CD8-positive, alpha-beta memory T cell (primary cell): Measurements from ENCODE around the gene EOLA1. TPM values are rescaled to one million over a fixed set of nuclear protein-coding genes. Genes with fewer than 3 reads are reported as not detected.

Experiments used
- CTCF ChIA-PET: fragments of 350-600 bp; sonication (Branson Sonifier 250); formaldehyde crosslinking; loops from one replicate; lab custom pipeline; 2021; ENCODE audit warnings: antibody characterized with exemption; lab: Charles Lee
- POLR2A ChIA-PET: fragments of 350-600 bp; sonication (Branson Sonifier 250); formaldehyde crosslinking; loops from one replicate; lab custom pipeline; 2021; ENCODE audit warnings: antibody characterized with exemption; lab: Charles Lee
- DNase-seq, 5 donors: peaks; one replicate each; pipeline versions ENCODE4 v3.0.0 to v3.0.0-alpha.2; 2020 to 2022; ENCODE audit warnings: mixed read lengths in 1 of 5
- H3K27ac ChIP-seq: one replicate; pipeline ENCODE4 v1.7.0; 2013; ENCODE audit warnings: low read depth, mild to moderate bottlenecking, low read length, moderate library complexity
- H3K27me3 ChIP-seq: 2 replicates; pipeline ENCODE4 v1.7.0; 2013; ENCODE audit warnings: low read length, mild to moderate bottlenecking; ENCODE audit not compliant: insufficient read depth, poor library complexity, severe bottlenecking
- H3K36me3 ChIP-seq: 2 replicates; pipeline ENCODE4 v1.7.0; 2013; ENCODE audit warnings: mild to moderate bottlenecking, low read length, moderate library complexity; ENCODE audit not compliant: insufficient read depth
- H3K4me1 ChIP-seq: 2 replicates; pipeline ENCODE4 v1.7.0; 2013; ENCODE audit warnings: mild to moderate bottlenecking, low read length, moderate library complexity; ENCODE audit not compliant: insufficient read depth
- H3K4me3 ChIP-seq: 2 replicates; pipeline ENCODE4 v1.7.0; 2013; ENCODE audit warnings: mild to moderate bottlenecking, low read length
- H3K9me3 ChIP-seq: 2 replicates; pipeline ENCODE4 v1.7.0; 2013; ENCODE audit warnings: mild to moderate bottlenecking, low read length
- H3K27ac Mint-ChIP-seq, 8 donors: one replicate each; pipeline ENCODE4 v1.8.0; 2020 to 2021; ENCODE audit warnings: mixed read lengths in 8 of 8, mild to moderate bottlenecking in 6 of 8, inconsistent platforms in 3 of 8, moderate library complexity in 3 of 8
- H3K27me3 Mint-ChIP-seq, 2 donors: one replicate each; pipeline ENCODE4 v1.8.0; 2020 to 2021; ENCODE audit warnings: mixed read lengths in 2 of 2, mild to moderate bottlenecking in 1 of 2, moderate library complexity in 1 of 2
- H3K36me3 Mint-ChIP-seq, 3 donors: one replicate each; pipeline ENCODE4 v1.8.0; 2020 to 2021; ENCODE audit warnings: mixed read lengths in 3 of 3, inconsistent platforms in 1 of 3, mild to moderate bottlenecking in 1 of 3
- H3K4me1 Mint-ChIP-seq, 3 donors: one replicate each; pipeline ENCODE4 v1.8.0; 2020 to 2021; ENCODE audit warnings: mixed read lengths in 3 of 3, inconsistent platforms in 1 of 3, mild to moderate bottlenecking in 1 of 3
- H3K4me3 Mint-ChIP-seq, 7 donors: one replicate each; pipeline ENCODE4 v1.8.0; 2020 to 2021; ENCODE audit warnings: mixed read lengths in 7 of 7, mild to moderate bottlenecking in 6 of 7, moderate library complexity in 4 of 7, inconsistent platforms in 2 of 7
- H3K9me3 Mint-ChIP-seq, 5 donors: one replicate each; pipeline ENCODE4 v1.8.0; 2020 to 2022; ENCODE audit warnings: mixed read lengths in 5 of 5, mild to moderate bottlenecking in 3 of 5, moderate library complexity in 2 of 5, inconsistent platforms in 1 of 5
- polyA plus RNA-seq: library from polyadenylated mRNA; unstranded; fragments of 300-500 nt; fragmentation: Illumina TruSeq; gene quantifications from one replicate; pipeline ENCODE4 v1.2.3, GENCODE V29; 2021
- total RNA-seq, 2 experiments: library from RNA; stranded (reverse); gene quantifications; one replicate each; pipeline ENCODE4 v1.2.3, GENCODE V29; 2021

The EOLA1 gene
- total and polyA plus RNA-seq, 3 experiments from 2014 or later, result 19.9 to 35.3 (median 33.4) TPM

DNA sequence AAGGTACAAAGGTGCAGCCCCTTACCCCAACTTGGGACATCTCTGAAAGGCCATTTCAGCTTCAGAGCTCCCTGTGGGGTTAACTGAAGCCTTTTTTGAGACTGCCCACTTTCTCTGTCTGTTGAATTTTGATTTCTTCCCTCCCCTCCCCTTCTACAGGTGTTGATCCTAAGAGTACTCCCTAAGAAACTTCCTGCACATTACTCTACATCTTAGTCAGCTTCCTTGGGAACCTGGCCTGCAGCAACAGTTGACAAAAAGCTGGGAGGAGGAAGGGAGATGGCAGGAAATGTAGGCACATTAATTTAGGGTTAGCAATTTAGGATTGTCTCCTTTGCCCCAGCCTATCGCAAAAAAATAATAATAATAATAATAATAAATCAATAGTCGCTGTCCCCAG is 34.5 kb upstream of the EOLA1 start:
- H3K4me3 ChIP-seq, result no peak overlapping the region
- no peak overlapping the region for H3K4me3 Mint-ChIP-seq

DNA sequence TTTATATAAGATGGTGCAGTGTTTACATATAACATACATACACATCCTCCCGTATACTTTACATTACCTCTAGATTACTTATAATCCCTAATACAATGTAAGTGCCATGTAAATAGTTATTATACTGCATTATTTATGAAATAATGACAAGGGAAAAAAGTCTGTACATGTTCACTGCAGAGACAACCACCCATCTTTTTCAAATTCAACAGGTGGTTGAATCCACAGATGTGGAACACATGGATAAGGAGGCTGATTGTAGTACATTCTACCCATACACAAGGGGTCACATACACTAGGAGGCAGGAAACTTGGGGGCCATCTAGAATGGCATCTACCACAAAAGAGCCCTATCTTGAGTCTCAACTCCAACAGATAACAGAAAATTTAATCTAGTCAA is 32.3 kb upstream of the EOLA1 start:
- Mint-ChIP-seq H3K4me3 (no peak overlapping the region), H3K27ac (no peak overlapping the region), H3K4me1 (peaks cover 14 to 19% (median 18%) of the 10 kb centered on the region in 3 donors), H3K36me3 (peaks cover 0 to 5% (median 0%) of the 10 kb centered on the region in 3 donors), H3K9me3 (peaks cover 0 to 2% (median 0%) of the 10 kb centered on the region in 5 donors), H3K27me3 (peaks cover 0 to 10% of the 10 kb centered on the region in 2 donors)
- CTCF ChIA-PET, result no interaction called here
- H3K4me1 ChIP-seq, result peaks cover 31% of the 10 kb centered on the region
- H3K36me3 ChIP-seq, result no peaks in the 10 kb centered on the region
- DNase-seq, result no peak
- POLR2A ChIA-PET, result no interaction called here
- no peaks in the 10 kb centered on the region for H3K27me3 ChIP-seq
- H3K9me3 ChIP-seq, result no peaks in the 10 kb centered on the region
- H3K27ac ChIP-seq, result no peak overlapping the region
- H3K4me3 ChIP-seq, result no peak overlapping the region

More for the DNA sequence above, 34.5 kb upstream of the EOLA1 start:
- ChIA-PET POLR2A (interaction anchor here (2.6 kb wide), 1 partner anchor 16 kb away, joined by 12 read pairs; no protein-coding TSS in a partner anchor), CTCF (interaction anchor here (1.7 to 3.6 kb wide), 2 partner anchors 16 to 34 kb away, joined by 5 to 25 read pairs; partner anchors contain the start of gene EOLA1)
- Mint-ChIP-seq H3K9me3 (peaks cover 0 to 2% (median 0%) of the 10 kb centered on the region in 5 donors), H3K36me3 (peaks cover 0 to 21% (median 0%) of the 10 kb centered on the region in 3 donors), H3K27me3 (peaks cover 0 to 13% of the 10 kb centered on the region in 2 donors), H3K27ac (peak overlapping the region in 6 of 8 donors; percentile 75 to 100 (median 98)), H3K4me1 (peaks cover 18 to 24% (median 24%) of the 10 kb centered on the region in 3 donors)
- Histone ChIP-seq H3K27me3 (no peaks in the 10 kb centered on the region), H3K27ac (no peak overlapping the region), H3K4me1 (peaks cover 32% of the 10 kb centered on the region), H3K36me3 (peaks cover 8% of the 10 kb centered on the region), H3K9me3 (no peaks in the 10 kb centered on the region)
- no peak for DNase-seq

DNA sequence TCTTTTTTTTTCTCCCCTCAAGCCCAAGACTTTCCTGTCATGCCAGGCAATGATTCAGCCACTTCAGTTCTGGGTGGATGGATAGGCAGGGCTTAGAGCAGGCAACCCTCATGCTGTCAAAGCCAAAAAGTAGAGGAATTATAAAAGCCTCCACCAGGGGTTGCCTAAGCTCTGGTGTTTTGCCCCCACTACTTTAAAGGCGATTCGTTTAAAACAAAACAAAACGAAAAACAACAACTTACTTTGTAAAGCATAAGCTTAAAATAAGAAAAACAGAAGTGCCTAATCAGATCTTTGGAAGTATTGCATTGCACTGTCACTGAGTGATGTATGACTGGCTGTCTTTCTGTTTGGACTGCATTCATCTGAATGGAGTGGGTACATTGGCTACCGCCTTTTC is 30.4 kb upstream of the EOLA1 start:
- H3K36me3 Mint-ChIP-seq, result no peaks in the 10 kb centered on the region
- H3K4me1 Mint-ChIP-seq, result peaks cover 28 to 38% (median 35%) of the 10 kb centered on the region in 3 donors
- Histone ChIP-seq H3K36me3 (no peaks in the 10 kb centered on the region), H3K9me3 (no peaks in the 10 kb centered on the region), H3K4me3 (no peak overlapping the region), H3K27ac (no peak overlapping the region), H3K4me1 (peaks cover 40% of the 10 kb centered on the region), H3K27me3 (no peaks in the 10 kb centered on the region)
- ChIA-PET POLR2A (no interaction called here), CTCF (interaction anchor here (1.4 to 1.6 kb wide), 2 partner anchors 17 to 29 kb away, joined by 4 to 6 read pairs; no protein-coding TSS in a partner anchor)
- H3K9me3 Mint-ChIP-seq, result no peaks in the 10 kb centered on the region
- H3K27me3 Mint-ChIP-seq, result peaks cover 0 to 8% of the 10 kb centered on the region in 2 donors
- DNase-seq, result no peak
- no peak overlapping the region for H3K4me3 Mint-ChIP-seq
- peak overlapping the region in 1 of 8 donors; percentile 63 for H3K27ac Mint-ChIP-seq

DNA sequence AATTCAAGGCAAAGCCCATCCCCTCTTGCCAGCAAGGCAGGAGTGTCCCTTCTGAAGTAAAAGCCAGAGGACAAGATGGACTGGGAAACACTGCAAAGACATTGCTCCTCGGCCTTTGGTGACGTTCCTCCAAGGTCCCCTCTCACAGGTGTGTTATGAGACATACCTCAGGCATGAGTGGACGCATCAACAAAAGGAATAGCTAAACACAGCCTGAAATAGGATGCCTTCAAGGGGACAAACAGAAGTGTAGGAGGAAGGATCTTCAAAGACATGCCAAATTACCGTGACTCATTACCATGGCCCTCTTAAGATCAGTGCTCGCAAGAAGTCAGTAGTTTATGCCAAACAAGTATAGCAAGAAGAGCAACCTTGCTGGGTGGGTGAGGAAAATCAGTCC is 29.7 kb upstream of the EOLA1 start:
- Mint-ChIP-seq H3K4me1 (peaks cover 28 to 38% (median 37%) of the 10 kb centered on the region in 3 donors), H3K9me3 (no peaks in the 10 kb centered on the region), H3K4me3 (no peak overlapping the region), H3K27ac (peak overlapping the region in 1 of 8 donors; percentile 70), H3K36me3 (no peaks in the 10 kb centered on the region), H3K27me3 (peaks cover 0 to 6% of the 10 kb centered on the region in 2 donors)
- DNase-seq, result no peak
- Histone ChIP-seq H3K27me3 (no peaks in the 10 kb centered on the region), H3K4me1 (peaks cover 33% of the 10 kb centered on the region), H3K4me3 (no peak overlapping the region), H3K9me3 (no peaks in the 10 kb centered on the region), H3K27ac (no peak overlapping the region), H3K36me3 (no peaks in the 10 kb centered on the region)
- CTCF ChIA-PET, result interaction anchor here (1.4 to 1.6 kb wide), 2 partner anchors 16 to 29 kb away, joined by 4 to 6 read pairs; no protein-coding TSS in a partner anchor
- POLR2A ChIA-PET, result no interaction called here

DNA sequence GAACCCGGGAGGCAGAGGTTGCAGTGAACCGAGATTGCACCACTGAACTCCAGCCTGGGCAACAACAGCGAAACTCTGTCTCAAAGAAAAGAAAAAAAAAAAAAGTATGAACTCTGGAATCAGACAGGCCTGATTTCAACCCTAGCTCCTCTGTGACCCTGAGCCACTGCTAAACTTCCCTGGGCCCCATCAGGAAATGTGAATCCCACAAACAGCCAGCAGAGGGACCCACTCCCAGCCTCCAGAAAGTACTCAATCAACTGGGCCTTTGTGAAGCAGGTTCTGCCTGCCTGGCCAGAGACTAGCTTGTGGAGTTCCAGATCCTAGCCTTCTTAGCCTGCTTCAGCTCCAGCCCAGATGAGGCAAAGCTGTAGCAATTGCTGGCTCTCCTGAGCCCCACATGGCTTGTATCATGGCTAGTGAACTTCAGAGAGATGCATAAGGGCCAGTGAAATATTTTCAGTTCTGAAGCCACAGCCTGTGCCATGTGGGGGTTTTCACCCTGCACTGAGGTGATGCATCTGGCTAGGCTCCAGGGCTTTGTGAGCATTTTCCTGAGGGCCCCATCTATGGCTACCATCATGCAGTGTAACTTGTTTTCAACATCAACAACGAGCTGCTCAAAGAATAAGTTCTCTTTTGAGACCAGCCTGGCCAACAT is 28.5 kb upstream of the EOLA1 start:
- H3K27ac ChIP-seq, result no peak overlapping the region
- Mint-ChIP-seq H3K4me1 (peaks cover 29 to 45% (median 38%) of the 10 kb centered on the region in 3 donors), H3K36me3 (no peaks in the 10 kb centered on the region), H3K4me3 (peak overlapping the region in 4 of 7 donors; percentile 41 to 57 (median 48)), H3K27ac (peak overlapping the region; percentile 87 to 96 (median 94)), H3K27me3 (peaks cover 0 to 6% of the 10 kb centered on the region in 2 donors), H3K9me3 (no peaks in the 10 kb centered on the region)
- H3K36me3 ChIP-seq, result no peaks in the 10 kb centered on the region
- ChIA-PET CTCF (interaction anchor here (0.7 to 3.6 kb wide), 5 partner anchors 9 to 28 kb away, joined by 4 to 34 read pairs (median 18); partner anchors contain the start of gene EOLA1), POLR2A (interaction anchor here (0.6 to 1.6 kb wide), 6 partner anchors 10 to 28 kb away, joined by 3 to 7 read pairs (median 4); partner anchors contain the start of gene EOLA1)
- no peaks in the 10 kb centered on the region for H3K27me3 ChIP-seq
- no peak overlapping the region for H3K4me3 ChIP-seq
- peak; percentile 42 to 71 (median 54) for DNase-seq
- H3K4me1 ChIP-seq, result peaks cover 33% of the 10 kb centered on the region
- H3K9me3 ChIP-seq, result no peaks in the 10 kb centered on the region

DNA sequence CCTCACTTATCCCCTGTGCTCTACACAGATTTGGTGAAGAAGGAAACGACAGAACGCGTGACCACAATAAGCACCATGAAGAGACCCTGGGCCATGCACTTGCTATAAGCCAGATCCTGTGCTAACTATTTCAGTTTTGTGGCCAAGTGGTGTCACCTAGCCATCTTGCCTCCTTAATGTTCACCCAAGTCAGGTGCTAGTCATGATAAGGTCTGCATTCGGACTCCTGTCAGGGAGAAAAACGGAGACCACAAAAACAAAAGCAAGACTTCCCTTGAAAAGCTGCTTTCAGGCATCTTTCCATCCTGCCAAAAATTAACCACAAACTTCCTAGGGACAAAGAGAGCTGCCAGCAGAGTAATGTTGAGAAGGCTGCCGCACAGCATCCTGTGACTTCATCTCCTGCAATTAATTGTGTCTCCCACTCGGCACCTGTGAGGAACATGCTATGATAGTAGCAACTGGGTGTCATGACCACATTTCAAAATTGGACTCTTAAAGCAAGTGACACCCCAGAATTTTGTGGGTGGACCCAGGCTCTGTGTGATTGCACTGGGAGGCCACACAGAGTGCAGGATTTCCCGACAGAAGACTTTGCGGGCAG is 26.9 kb upstream of the EOLA1 start:
- ChIA-PET POLR2A (interaction anchor here (1.0 to 1.5 kb wide), 2 partner anchors 9 to 12 kb away, joined by 3 to 5 read pairs; partner anchors contain the start of gene IDS), CTCF (interaction anchor here (1.4 to 3.6 kb wide), 3 partner anchors 9 to 26 kb away, joined by 3 to 34 read pairs (median 24); partner anchors contain the start of genes EOLA1 and IDS)
- peaks cover 0 to 5% of the 10 kb centered on the region in 2 donors for H3K27me3 Mint-ChIP-seq
- Histone ChIP-seq H3K27ac (peak overlapping the region; percentile 31), H3K36me3 (no peaks in the 10 kb centered on the region), H3K9me3 (no peaks in the 10 kb centered on the region), H3K4me1 (peaks cover 33% of the 10 kb centered on the region), H3K27me3 (no peaks in the 10 kb centered on the region), H3K4me3 (no peak overlapping the region)
- no peaks in the 10 kb centered on the region for H3K36me3 Mint-ChIP-seq
- no peak for DNase-seq
- peak overlapping the region; percentile 4 to 65 (median 54) for H3K4me3 Mint-ChIP-seq
- peak overlapping the region; percentile 86 to 94 (median 92) for H3K27ac Mint-ChIP-seq
- peaks cover 29 to 55% (median 38%) of the 10 kb centered on the region in 3 donors for H3K4me1 Mint-ChIP-seq
- H3K9me3 Mint-ChIP-seq, result no peaks in the 10 kb centered on the region

DNA sequence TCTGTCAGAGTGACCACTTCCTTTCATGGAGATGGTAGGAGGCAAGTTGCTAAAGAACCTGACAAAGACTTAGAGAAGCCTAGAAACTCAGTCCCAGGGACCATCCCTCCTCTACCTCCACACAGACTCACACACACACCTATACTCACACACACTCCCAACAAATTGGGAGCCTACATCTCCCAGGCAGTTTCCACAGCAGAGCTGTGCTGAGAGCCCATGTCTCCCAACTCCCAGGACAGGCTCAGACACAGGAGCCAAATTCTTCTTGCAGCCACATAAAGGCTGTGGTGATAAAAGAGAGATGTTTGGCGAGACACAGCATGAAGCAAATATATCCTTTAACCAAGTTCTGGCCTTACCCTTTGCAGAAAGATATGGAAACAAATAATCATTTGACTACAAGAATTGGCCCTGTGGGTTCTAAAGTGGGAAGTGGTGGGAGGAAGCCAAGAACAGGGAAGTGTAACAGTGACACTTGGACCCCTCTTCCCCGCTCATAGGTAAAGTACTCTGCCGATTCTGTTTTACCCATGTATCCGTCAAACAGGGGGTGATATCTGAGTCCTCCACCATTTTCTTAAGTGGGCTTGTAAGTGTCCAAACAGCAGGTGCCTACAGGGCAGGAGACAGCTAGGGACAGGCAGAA is 24.7 kb upstream of the EOLA1 start:
- H3K27me3 Mint-ChIP-seq, result peaks cover 0 to 7% of the 10 kb centered on the region in 2 donors
- Histone ChIP-seq H3K36me3 (no peaks in the 10 kb centered on the region), H3K4me3 (no peak overlapping the region), H3K9me3 (no peaks in the 10 kb centered on the region), H3K27ac (no peak overlapping the region), H3K27me3 (no peaks in the 10 kb centered on the region), H3K4me1 (peaks cover 33% of the 10 kb centered on the region)
- no peaks in the 10 kb centered on the region for H3K9me3 Mint-ChIP-seq
- DNase-seq, result no peak
- ChIA-PET POLR2A (no interaction called here), CTCF (no interaction called here)
- peaks cover 40 to 73% (median 56%) of the 10 kb centered on the region in 3 donors for H3K4me1 Mint-ChIP-seq
- no peaks in the 10 kb centered on the region for H3K36me3 Mint-ChIP-seq
- H3K4me3 Mint-ChIP-seq, result no peak overlapping the region
- H3K27ac Mint-ChIP-seq, result peak overlapping the region in 7 of 8 donors; percentile 17 to 82 (median 33)
